ENCODE measurements around the gene PRAC1.

- no peak for TF ChIP-seq CTCF (IDR thresholded peaks at IDR 0.05)
- no peak for TF ChIP-seq POLR2A (IDR thresholded peaks at IDR 0.05)
Observed at GRCh38 chr17:48720266-48721008, 1.9 kb downstream of the PRAC1 start.

Data from tibial nerve (tissue), 3 donors.